Parathyroid adenoma (tissue), 2 donors: ENCODE measurements around the gene TBC1D13.
A peak's percentile ranks its signal among the peaks of the same experiment; 100 is the strongest.

Experiments used
- H2AFZ ChIP-seq: fragments of 300-600 bp; sonication (generic); one replicate; pipeline ENCODE4 v1.7.0; 2017; ENCODE audit warnings: antibody characterized with exemption, mild to moderate bottlenecking
- H3K27ac ChIP-seq: fragments of 300-600 bp; sonication (generic); one replicate; pipeline ENCODE4 v1.7.0; 2017
- H3K27me3 ChIP-seq: fragments of 300-600 bp; sonication (generic); one replicate; pipeline ENCODE4 v1.7.0; 2017; ENCODE audit warnings: low read length; ENCODE audit not compliant: control insufficient read depth, insufficient read depth
- H3K36me3 ChIP-seq: fragments of 300-600 bp; sonication (generic); one replicate; pipeline ENCODE4 v1.7.0; 2017; ENCODE audit warnings: low read length; ENCODE audit not compliant: control insufficient read depth, insufficient read depth
- H3K4me1 ChIP-seq: fragments of 300-600 bp; sonication (generic); one replicate; pipeline ENCODE4 v1.7.0; 2017; ENCODE audit warnings: control low read depth
- H3K4me2 ChIP-seq: fragments of 300-600 bp; sonication (generic); one replicate; pipeline ENCODE4 v1.7.0; 2017; ENCODE audit warnings: low read length
- H3K4me3 ChIP-seq: fragments of 300-600 bp; sonication (generic); one replicate; pipeline ENCODE4 v1.7.0; 2017; ENCODE audit warnings: low read depth, low read length
- H3K79me2 ChIP-seq: fragments of 300-600 bp; sonication (generic); one replicate; pipeline ENCODE4 v1.7.0; 2017; ENCODE audit warnings: control low read depth
- H3K9ac ChIP-seq: fragments of 300-600 bp; sonication (generic); one replicate; pipeline ENCODE4 v1.7.0; 2017; ENCODE audit warnings: mild to moderate bottlenecking
- H3K9me3 ChIP-seq: fragments of 300-600 bp; sonication (generic); one replicate; pipeline ENCODE4 v1.7.0; 2017; ENCODE audit warnings: low read length; ENCODE audit not compliant: control insufficient read depth
- TF ChIP-seq, protein P1 (sequence below): fragments of 300-600 bp; sonication (generic); IDR thresholded peaks from one replicate; pipeline ENCODE4 v1.7.0; 2017; ENCODE audit warnings: antibody characterized with exemption, mild to moderate bottlenecking
- donor health status: primary hyperparathyroidism.

Gene TBC1D13

DNA sequence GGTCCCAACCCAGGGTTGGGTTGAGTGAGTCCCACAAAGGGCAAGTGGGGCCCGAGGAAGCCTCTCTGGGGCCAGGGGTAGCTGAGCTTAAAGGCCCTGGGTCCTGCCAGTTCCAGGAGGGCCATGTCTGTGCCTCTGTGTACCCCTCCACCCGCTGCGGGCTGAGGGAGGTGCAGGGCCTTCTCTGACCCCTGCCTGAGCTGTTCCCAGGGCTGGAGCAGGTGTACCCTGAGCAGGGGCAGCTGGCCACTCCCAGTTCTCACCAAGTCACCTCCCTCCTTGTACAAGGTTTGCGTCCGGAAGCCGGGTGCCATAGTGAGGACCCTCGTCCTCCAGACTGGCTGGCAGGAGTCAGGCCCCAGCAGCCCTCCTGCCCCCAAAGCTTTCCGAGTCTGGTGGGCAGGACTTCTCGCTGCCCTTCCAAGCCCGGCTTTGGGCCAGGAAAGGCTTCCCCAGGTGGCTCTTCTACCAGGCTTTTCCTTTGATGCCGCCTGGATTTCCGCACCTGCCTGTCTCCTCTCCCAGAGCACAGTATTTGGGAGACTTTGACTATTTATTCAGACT is 22.1 kb downstream of the TBC1D13 start:
- no peaks in the 10 kb centered on the region for H3K79me2 ChIP-seq
- H3K27me3 ChIP-seq = no peaks in the 10 kb centered on the region
- no peaks in the 10 kb centered on the region for H3K9me3 ChIP-seq
- no peak overlapping the region for H3K4me3 ChIP-seq
- H3K4me2 ChIP-seq = no peak overlapping the region
- H3K27ac ChIP-seq = no peak overlapping the region
- H3K9ac ChIP-seq = no peak overlapping the region
- H3K4me1 ChIP-seq = no peaks in the 10 kb centered on the region
- TF ChIP-seq, protein P1, sequence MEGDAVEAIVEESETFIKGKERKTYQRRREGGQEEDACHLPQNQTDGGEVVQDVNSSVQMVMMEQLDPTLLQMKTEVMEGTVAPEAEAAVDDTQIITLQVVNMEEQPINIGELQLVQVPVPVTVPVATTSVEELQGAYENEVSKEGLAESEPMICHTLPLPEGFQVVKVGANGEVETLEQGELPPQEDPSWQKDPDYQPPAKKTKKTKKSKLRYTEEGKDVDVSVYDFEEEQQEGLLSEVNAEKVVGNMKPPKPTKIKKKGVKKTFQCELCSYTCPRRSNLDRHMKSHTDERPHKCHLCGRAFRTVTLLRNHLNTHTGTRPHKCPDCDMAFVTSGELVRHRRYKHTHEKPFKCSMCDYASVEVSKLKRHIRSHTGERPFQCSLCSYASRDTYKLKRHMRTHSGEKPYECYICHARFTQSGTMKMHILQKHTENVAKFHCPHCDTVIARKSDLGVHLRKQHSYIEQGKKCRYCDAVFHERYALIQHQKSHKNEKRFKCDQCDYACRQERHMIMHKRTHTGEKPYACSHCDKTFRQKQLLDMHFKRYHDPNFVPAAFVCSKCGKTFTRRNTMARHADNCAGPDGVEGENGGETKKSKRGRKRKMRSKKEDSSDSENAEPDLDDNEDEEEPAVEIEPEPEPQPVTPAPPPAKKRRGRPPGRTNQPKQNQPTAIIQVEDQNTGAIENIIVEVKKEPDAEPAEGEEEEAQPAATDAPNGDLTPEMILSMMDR = no peak
- no peak overlapping the region for H2AFZ ChIP-seq
- no peaks in the 10 kb centered on the region for H3K36me3 ChIP-seq

GRCh38 chr9:128809831-128810230 is 22.8 kb downstream of the TBC1D13 start:
- Histone ChIP-seq H3K4me2 (no peak overlapping the region), H3K4me1 (no peaks in the 10 kb centered on the region), H3K9me3 (no peaks in the 10 kb centered on the region), H3K79me2 (no peaks in the 10 kb centered on the region), H2AFZ (no peak overlapping the region), H3K36me3 (no peaks in the 10 kb centered on the region), H3K4me3 (no peak overlapping the region), H3K27me3 (no peaks in the 10 kb centered on the region), H3K9ac (no peak overlapping the region), H3K27ac (no peak overlapping the region)
- TF ChIP-seq, protein P1 = no peak

- no peaks in the 10 kb centered on the region for H3K9me3 ChIP-seq
- no peak overlapping the region for H3K4me2 ChIP-seq
- no peak overlapping the region for H2AFZ ChIP-seq
- H3K36me3 ChIP-seq = no peaks in the 10 kb centered on the region
- H3K9ac ChIP-seq = no peak overlapping the region
- no peaks in the 10 kb centered on the region for H3K27me3 ChIP-seq
- H3K79me2 ChIP-seq = no peaks in the 10 kb centered on the region
- H3K4me3 ChIP-seq = no peak overlapping the region
- H3K27ac ChIP-seq = no peak overlapping the region
- no peaks in the 10 kb centered on the region for H3K4me1 ChIP-seq
- TF ChIP-seq, protein P1 = no peak
These were observed 23.8 kb downstream of the TBC1D13 start for GRCh38 chr9:128810873-128811272.

DNA sequence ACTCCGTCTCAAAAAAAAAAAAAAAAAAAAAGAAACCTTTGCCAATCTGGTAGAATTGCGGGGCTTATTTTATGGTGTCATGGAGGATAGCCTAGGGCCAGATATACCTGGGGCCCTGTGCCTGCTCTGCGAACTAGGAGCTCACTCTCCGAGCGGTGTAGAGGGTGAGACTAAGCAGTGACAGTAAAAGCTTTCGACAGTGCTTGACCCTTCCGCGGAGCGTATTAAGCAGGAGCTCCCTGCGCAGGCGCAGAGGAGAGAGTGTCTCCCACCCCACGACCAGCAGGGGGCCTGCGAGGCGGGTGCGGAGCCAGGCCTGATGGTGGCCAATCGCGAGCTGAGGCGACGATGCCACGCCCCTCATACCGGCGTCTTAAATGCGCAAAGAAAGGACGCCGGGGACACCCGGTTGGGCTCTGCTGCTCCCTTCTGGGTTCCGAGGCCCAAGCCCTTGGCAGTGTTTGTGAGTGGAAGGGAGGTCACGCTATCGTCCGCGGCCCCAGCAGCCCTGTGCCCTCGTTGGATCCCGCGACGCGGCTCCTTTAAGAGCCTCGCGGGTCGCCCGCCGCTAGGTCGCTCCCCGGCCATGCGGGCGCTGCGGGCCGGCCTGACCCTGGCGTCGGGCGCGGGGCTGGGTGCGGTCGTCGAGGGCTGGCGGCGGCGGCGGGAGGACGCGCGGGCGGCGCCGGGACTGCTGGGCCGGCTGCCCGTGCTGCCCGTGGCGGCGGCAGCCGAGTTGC is 31.2 kb downstream of the TBC1D13 start, which contains the start of gene ENDOG:
TSS of gene ENDOG (plus strand) at position 402 of the 740 bp plus-strand sequence. CDS start at position 587, 185 bp downstream.
- no peaks in the 10 kb centered on the region for H3K27me3 ChIP-seq
- H3K4me2 ChIP-seq = peak within 1 kb of the TSS; percentile 95
- H3K79me2 ChIP-seq = no peaks in the 10 kb centered on the region
- H3K36me3 ChIP-seq = no peaks in the 10 kb centered on the region
- H2AFZ ChIP-seq = peak within 1 kb of the TSS; percentile 90
- TF ChIP-seq, protein P1 = peak; percentile 91
- peak within 1 kb of the TSS; percentile 66 for H3K4me3 ChIP-seq
- H3K9ac ChIP-seq = no peak within 1 kb of the TSS
- H3K27ac ChIP-seq = peak within 1 kb of the TSS; percentile 77
- no peaks in the 10 kb centered on the region for H3K4me1 ChIP-seq
- no peaks in the 10 kb centered on the region for H3K9me3 ChIP-seq
